ENCODE data around the gene RPS19.

GRCh38 chr19:41861116-41861768 lies 1.2 kb downstream of the RPS19 start:
- TF ChIP-seq CTCF (IDR thresholded peaks at IDR 0.05; ENCODE audit: insufficient read depth, low read depth, low read length) (no peak), EZH2 (IDR thresholded peaks at IDR 0.05; ENCODE audit: insufficient read depth, low read length) (no peak)

Data from astrocyte (in vitro differentiated cells and primary cell).